WTC11 (cell line): ENCODE data around the gene RBM15.

ENCODE experiments used
- CREB1 ChIP-seq: sonication (generic); formaldehyde crosslinking; IDR thresholded peaks from 2 replicates; pipeline ENCODE4 v1.8.0; 2023; ENCODE audit warnings: mild to moderate bottlenecking, missing genetic modification reagents
- CTCF ChIP-seq: fragments of 200-600 bp; IDR thresholded peaks from 2 replicates; pipeline ENCODE4 v1.8.0; 2022; ENCODE audit warnings: antibody characterized with exemption
- ELF4 ChIP-seq: sonication (generic); formaldehyde crosslinking; IDR thresholded peaks from 2 replicates; pipeline ENCODE4 v1.8.1; 2022; ENCODE audit warnings: low read depth, mild to moderate bottlenecking, moderate library complexity, missing genetic modification reagents
- FOXP1 ChIP-seq: sonication (generic); formaldehyde crosslinking; IDR thresholded peaks from 2 replicates; pipeline ENCODE4 v1.8.0; 2022; ENCODE audit warnings: missing genetic modification reagents, mild to moderate bottlenecking, moderate library complexity, borderline replicate concordance
- KAT7 ChIP-seq: sonication (generic); formaldehyde crosslinking; IDR thresholded peaks from 2 replicates; pipeline ENCODE4 v1.8.1; 2023; ENCODE audit warnings: missing genetic modification reagents, mild to moderate bottlenecking, borderline replicate concordance
- MYBL2 ChIP-seq: sonication (generic); formaldehyde crosslinking; IDR thresholded peaks from 2 replicates; pipeline ENCODE4 v1.8.1; 2023; ENCODE audit warnings: mild to moderate bottlenecking, moderate library complexity, missing genetic modification reagents
- PREB ChIP-seq: sonication (generic); formaldehyde crosslinking; IDR thresholded peaks from 2 replicates; pipeline ENCODE4 v1.8.1; 2022; ENCODE audit warnings: mild to moderate bottlenecking, missing genetic modification reagents, moderate library complexity, borderline replicate concordance
- RORB ChIP-seq: fragments of 250-450 bp; sonication (Bioruptor Pico); IDR thresholded peaks from 2 replicates; pipeline ENCODE4 v1.9.0; 2021; ENCODE audit warnings: mild to moderate bottlenecking

- TF ChIP-seq ELF4 (no peak), MYBL2 (CRISPR knock-in tag) (no peak), CTCF (no peak), CREB1 (CRISPR knock-in tag) (no peak), RORB (CRISPR knock-in tag) (no peak), PREB (no peak), FOXP1 (CRISPR knock-in tag) (no peak), KAT7 (CRISPR knock-in tag) (no peak)
Measured at GRCh38 chr1:110292031-110292741, 47.0 kb upstream of the RBM15 start.
